Measurements from ENCODE around the gene FBXW10. TPM values are rescaled to one million over a fixed set of nuclear protein-coding genes. Genes with fewer than 3 reads are reported as not detected.
"Not testable (repeated sequence)": the region's sequence is repeated elsewhere in the genome, so short reads cannot be mapped to it uniquely, and the experiment has no call there.

Gene FBXW10, protein sequence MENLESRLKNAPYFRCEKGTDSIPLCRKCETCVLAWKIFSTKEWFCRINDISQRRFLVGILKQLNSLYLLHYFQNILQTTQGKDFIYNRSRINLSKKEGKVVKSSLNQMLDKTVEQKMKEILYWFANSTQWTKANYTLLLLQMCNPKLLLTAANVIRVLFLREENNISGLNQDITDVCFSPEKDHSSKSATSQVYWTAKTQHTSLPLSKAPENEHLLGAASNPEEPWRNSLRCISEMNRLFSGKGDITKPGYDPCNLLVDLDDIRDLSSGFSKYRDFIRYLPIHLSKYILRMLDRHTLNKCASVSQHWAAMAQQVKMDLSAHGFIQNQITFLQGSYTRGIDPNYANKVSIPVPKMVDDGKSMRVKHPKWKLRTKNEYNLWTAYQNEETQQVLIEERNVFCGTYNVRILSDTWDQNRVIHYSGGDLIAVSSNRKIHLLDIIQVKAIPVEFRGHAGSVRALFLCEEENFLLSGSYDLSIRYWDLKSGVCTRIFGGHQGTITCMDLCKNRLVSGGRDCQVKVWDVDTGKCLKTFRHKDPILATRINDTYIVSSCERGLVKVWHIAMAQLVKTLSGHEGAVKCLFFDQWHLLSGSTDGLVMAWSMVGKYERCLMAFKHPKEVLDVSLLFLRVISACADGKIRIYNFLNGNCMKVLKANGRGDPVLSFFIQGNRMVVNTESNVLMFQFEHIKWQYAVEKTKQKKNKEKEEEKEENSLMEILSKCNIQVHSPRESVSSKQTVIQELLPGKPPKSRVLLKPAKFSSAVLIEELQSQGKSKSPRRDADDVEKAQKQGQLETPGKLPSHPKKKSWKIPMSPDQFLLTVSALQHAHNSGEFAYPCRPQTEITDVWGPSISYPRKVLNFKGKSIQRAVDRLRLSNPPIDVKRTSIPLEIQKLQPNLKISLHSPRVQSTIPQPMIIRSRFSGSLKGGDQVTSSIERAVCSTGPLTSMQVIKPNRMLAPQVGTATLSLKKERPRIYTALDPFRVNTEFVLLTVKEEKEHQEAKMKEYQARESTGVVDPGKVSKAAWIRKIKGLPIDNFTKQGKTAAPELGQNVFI
- under 1 TPM in 1 of 2 donors, not detected in 1; 0.09 TPM for total RNA-seq
- long read RNA-seq: 0 reads

DNA sequence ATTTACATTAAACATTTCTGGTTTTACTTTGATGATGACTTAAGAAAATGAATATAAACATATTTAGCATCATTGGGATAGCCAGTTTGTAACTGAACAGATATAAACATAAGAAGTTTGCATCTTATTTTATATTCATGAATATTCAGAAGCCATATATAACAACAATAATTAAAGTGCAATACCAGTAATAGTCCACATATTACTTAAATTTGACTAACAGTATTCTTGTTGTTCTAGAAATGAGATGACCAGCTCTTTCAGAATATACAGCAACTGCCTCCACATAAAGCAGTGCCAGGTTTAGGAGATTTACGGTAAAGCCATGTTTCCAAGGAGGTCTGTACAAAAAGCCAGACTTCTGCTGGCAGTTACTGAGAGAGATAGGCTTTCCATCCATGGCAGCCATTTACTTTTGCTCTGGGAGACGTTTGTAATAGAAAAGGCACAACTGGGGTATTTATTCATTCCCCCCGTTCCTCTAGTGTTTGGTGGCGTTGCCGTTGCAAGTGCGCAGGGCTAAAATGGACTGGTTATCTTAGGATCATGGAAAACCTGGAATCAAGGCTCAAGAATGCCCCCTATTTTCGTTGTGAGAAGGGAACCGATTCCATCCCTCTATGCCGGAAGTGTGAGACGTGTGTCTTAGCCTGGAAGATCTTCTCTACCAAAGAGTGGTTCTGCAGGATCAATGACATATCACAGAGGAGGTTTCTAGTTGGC, at the start of gene FBXW10:
Gene FBXW10, plus strand, starts transcription at position 356 of the 723 bp plus-strand sequence. Its CDS starts 191 bp downstream, at position 547.
- ATAC-seq; intact Hi-C loops (cut with DNase I, micrococcal nuclease); DNase-seq: not testable (repeated sequence)

DNA sequence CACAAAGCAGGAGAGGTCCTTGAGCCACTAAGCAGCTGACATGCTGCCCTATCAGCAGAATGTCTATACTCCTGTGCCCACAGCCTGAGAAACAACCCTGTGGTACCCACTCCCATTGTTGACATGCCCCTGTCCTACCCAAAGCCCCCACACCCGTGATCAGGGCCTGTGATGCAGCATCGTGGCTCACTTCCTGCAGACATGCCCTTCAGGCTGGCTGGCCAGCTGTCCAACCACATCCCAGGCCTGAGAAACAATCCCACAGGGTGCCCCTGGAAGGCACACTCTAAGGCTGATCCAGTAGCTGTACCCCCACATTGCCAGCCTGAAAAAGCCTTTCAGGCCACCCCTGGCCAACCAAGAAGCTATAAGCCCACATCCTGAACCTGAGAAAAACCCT, 48.7 kb upstream of the FBXW10 start:
- DNase-seq; intact Hi-C loops (cut with DNase I, micrococcal nuclease); ATAC-seq: not testable (repeated sequence)

DNA sequence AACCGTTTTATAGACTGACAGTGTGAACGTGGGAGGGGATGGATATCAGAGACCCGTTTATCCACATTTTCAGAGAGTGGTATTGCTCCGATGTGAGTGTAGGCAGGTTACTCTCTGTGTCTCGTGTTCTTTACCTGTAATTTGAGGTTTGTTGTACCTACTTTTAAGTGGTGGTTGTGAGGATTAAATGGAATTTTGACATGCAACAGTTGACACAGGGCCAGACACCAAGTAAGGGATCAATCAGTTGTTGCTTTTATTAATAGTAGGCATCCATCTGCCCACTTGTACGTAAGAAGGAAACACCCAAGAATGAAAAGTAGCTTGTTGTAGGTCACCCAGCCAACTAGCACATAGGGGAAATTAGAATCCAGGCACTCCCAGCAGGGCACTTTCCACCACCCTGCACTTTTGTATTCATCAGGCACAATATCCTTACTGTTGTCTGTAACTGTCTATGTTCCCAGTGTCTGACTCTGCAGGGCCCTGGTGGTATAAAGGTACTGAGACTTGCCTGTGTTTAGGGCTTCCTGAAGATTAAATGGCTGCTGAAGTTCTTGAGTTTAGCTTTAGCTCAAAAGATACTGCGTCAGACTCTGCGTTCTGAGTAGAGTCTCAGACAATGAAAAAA, 45.3 kb upstream of the FBXW10 start:
- peak; percentile 14 for ATAC-seq
- intact Hi-C loops (cut with DNase I, micrococcal nuclease); DNase-seq: not testable (repeated sequence)

DNA sequence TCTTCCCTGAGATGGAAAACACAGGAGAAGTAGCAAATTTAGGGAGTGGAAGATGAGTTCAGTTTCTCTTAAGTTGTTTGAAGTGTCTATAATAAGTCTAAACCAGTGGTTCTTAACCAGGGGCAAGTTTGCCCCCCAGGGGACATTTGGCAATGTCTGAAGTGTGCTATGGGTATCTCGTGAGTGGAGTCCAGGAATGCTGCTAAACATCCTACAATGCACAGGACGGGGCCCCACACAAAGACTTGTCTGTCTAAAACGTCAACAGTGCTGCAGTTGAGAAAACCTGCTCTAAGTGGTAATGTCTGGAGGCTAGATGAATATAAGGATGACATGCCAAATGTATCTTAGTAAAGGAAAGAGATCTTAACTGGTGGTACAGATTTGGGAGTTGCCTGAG, 37.9 kb upstream of the FBXW10 start:
- ATAC-seq; DNase-seq; intact Hi-C loops (cut with DNase I, micrococcal nuclease): not testable (repeated sequence)

DNA sequence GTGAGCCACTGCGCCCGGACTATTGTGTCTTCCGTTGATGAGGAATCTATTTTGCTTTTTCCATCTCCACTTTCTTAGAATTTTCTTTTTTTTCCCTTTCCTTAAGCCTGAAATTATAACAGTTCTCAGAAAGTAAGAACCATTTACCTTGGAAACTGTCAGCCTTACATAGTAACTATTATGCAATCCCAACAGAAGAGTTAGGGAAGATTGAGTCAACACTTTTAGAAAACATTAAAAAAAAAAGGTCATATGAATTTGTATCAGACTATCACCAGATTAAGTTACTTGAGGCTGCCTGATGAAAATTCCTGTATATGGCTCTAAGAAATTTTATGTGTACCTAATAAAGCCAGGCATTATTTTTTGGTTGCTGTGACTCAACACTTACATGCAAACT, 35.6 kb upstream of the FBXW10 start:
- ATAC-seq; intact Hi-C loops (cut with DNase I, micrococcal nuclease); DNase-seq: not testable (repeated sequence)

DNA sequence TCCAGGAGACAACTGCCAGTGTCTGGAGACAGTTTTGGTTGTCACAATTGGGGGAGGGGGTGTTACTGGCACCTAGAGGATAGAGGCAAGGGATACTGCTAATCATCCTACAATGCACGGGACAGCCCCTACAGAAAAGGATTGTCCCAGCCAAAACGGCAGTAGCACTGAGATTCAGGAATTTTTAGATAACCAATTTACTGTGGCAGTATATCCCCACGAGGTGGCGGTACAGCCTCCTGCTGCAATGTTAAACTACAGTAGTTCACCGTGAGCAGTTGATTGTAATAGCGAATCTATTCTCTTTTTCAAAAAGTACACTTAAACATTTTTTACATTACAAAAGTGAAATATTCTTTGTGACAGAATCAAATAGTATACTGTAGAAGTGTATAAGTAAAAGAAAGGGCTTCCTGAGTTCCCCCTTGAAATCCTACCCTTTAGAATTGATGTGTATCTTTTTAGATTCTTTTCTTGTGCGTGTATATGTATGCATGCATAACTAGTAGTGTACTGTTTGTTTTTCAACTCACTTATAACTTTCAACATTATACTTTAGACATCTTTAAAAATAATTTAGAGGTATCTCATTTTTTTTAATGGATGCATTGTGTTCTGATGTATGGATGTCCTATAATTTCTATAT, 31.4 kb upstream of the FBXW10 start:
- ATAC-seq: peak; percentile 72
- peak; percentile 39 to 81 for DNase-seq
- intact Hi-C loops (cut with DNase I, micrococcal nuclease): not testable (repeated sequence)

DNA sequence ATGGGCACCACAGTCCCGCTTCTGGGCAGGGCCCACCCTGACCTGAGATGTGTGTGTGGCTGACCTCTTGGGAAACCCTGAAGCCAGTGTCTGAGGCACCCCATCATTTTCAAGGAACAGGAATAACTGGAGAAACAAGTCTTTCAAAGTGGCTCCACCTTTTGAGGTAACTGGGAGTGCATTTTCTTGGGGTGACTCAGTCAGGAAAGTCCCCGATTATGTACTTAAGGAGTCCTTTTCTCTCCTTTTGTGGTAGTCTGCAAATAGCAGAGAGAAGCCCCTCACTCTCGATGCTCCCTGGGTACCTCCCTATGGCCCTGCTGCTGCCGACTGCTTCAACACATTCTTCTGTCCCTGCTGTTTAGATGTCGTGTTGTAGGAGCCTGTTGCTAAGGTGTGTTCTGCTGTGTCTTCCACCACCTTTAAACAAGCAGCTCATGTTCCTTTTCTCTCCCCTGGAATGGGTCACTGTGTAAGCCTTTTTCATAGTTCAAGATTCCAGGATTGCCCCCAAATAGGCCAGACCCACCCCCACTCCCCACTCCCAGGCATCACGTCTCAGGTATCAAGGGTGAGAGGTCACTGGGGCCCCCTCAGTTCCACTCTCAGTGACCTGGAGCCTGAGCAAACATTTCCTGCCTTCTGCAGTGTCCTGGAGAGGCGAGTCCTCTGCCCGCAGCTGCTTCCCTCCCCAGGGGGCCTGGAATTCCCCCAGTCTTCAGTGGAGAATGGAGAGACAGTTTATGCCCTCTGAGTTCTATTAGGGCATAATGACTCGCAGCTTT, 25.0 kb upstream of the FBXW10 start:
- peak; percentile 32 for ATAC-seq
- DNase-seq; intact Hi-C loops (cut with DNase I, micrococcal nuclease): not testable (repeated sequence)

DNA sequence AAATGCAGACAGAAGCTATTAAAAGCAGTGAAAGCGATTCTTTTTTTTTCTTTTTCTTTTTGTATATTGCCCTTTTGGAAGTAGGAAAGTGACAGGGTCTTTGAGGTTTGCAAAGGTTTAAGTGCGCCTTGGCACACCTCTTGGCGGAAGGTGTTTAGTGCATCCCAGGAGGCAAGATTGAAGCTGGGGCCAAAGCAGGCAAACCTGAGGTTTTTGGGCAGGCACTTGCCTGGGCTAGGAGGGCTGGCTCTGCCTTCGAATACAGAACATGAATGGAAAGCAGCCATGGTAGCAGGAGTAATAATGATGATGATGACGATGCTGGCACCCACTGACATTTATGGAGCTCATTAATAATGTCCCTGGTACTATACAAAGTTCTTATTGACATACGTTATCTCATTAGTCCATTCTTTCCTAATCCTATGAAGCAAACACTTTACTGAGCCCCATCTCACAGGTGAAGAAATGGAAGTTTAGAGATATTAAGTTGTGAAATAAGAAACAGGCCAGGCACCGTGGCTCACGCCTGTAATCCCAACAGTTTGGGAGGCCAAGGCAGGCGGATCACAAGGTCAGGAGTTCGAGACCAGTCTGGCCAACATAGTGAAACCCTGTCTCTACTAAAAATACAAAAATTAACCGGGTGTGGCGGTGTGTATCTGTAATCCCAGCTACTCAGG, 24.3 kb upstream of the FBXW10 start:
- DNase-seq; ATAC-seq; intact Hi-C loops (cut with DNase I, micrococcal nuclease): not testable (repeated sequence)

DNA sequence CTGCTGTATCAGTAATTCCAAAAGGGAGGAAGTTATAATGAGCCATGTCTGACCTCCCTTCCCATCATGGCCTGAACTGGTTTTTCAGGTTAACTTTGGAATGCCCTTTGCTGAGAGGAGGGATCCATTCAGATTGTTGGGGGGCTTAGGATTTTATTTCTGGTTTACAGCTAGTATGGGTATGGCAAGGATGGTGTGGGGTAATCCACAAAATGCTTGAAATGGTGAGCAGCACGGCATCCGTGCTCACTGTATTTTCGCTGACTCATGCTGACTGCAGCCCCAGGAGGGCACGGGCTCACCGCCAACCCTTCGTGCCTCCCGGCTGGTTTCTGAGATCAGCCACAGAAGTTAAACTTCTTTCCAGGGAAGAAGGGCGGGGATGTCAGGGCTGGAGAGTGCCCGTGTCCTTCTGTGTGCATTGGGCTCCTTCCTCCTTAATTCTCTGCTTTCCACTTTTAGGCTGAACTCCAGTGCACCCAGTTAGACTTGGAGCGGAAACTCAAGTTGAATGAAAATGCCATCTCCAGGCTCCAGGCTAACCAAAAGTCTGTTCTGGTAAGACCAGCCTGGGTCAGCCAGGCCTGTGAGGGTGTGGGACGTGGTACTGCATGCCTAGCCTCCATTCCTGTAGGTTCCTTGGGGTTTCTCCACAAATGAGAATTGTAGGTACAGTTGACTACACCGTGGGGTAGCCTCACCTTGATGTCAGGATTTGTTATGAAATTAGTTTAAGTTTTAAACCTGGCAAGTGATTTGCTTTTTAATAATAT, 21.9 kb upstream of the FBXW10 start:
- ATAC-seq; DNase-seq; intact Hi-C loops (cut with DNase I, micrococcal nuclease): not testable (repeated sequence)

DNA sequence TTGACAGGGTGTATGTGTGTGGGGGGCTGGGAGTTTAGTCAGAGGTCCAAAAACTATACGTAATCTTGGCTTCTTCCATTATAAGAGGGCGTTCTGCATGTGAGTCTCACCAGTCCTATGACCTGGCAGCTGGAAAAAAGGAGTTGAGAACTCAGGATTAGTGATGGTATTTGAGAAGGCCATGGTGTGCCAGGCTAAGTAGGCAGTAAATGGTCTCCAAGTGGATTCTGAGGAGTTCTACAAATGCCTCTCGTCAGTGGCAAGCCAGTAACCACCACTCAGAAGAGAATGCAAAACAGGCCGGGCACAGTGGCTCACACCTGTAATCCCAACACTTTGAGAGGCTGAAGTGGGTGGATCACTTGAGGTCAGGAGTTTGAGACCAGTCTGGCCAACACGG, 21.2 kb upstream of the FBXW10 start:
- DNase-seq; intact Hi-C loops (cut with DNase I, micrococcal nuclease); ATAC-seq: not testable (repeated sequence)

DNA sequence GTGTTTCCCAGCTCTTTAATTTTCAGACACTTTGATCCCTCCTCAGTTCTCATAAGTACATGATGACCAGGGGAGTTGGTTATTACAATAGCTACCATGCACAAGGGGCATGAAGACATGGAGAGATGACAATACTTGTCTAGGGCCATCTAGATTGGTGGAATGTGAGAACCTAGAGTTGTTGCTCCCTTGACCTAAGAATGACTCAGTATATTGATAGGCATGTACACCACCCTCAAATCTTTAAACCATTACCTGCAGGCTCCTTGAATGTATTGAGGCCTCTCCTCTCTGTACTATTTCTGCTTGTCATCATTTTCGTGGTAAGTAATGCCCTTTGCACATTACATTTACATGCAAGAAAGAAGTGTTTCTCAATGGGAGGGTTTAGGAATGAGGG, 20.3 kb upstream of the FBXW10 start:
- ATAC-seq; DNase-seq; intact Hi-C loops (cut with DNase I, micrococcal nuclease): not testable (repeated sequence)

DNA sequence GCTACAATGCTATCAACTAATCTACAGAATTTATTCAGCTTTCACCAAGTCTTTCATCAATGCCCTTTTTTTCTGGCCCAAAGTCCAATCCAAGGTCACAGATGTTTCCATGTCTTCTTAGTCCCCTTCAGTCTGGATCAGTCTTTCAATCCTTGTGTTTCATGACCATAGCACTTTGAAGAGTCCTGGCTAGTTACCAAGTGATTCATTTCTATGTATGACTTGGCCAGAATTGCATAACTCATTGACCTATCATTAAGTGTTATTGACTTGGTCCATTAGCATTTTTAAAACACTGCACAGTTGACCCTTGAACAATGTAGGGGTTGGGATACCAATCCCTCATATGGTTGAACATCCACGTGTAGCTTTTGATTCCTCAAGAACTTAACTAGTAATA, 11.4 kb upstream of the FBXW10 start:
- intact Hi-C loops (cut with DNase I, micrococcal nuclease); ATAC-seq; DNase-seq: not testable (repeated sequence)

DNA sequence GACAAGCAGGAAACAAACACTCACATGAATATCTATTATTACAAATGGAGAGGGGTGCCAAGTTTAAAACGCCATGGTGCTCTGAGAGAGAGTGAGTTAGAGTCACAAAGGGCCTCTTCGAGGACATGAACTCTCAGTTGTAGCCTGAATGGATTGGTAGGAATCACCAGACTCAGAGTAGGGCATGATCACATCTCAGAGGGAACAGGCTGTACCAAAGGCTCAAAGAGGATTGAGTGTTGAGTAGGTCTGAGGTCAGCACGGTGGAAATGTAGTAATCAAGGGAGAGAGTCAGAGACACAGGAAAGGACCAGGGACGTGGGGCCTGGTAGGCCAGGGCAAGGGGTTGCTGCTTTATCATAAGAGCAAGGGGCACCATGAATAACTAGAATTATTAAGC, 10.5 kb upstream of the FBXW10 start:
- intact Hi-C loops (cut with DNase I, micrococcal nuclease): not testable (repeated sequence)

DNA sequence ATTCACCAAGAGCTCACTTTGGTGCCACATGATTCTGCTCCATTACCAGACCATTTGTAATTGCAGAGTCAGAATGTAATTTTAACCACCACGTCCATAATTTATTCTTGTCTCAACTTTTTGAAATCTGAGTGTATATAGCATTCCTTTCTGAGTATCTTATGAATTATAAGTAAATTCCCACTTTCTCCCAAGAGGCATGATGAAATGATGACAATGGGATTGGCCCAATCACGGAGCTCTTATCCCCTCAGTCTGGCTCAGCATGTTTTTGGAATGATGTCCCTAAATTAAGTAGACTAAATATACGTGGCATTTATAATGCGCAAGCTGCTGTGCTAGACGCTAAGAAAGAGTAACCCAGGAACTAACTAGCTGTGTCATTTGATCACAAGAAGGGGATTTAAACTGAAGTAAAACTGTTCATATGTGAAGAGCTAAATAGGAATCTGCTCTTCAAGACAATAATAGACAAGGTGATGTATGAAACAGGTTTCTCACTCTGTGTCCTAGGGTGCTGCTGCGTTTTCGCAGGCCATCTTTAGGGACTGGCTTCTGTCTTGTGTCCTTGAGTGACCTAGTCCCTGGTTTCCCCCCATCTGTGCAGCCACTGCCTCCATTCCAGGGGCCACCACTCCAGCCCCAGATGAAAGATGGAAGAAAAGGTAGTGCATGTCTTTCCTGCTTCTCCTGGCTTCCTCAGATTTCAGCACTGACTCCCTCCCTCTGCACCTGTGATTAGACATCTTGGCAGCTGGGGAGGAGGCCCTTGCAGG, 4.0 kb upstream of the FBXW10 start:
- intact Hi-C loops (cut with DNase I, micrococcal nuclease); DNase-seq; ATAC-seq: not testable (repeated sequence)

More for the DNA sequence above, 10.5 kb upstream of the FBXW10 start:
- not testable (repeated sequence) for ATAC-seq, DNase-seq

DNA sequence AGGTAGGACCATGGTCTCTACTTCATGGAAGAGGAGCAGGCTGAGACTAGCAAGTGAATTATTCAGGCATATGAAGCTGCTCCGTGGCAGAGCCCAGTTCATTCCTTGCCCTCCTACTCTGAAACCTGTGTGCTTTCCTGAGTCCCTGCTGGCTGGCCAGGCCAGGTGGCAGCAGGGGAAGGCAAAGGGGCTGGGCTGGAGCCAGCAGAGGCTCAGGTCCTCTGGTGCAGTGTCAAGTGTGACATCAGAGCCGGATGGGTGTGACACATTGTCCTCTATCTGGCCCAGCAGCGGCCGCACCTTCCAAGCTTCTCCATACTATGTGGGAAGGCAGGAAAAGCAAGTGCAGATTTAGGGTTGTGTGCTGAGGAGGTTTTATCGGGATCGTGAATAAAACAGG, 2.6 kb upstream of the FBXW10 start:
- ATAC-seq: peak; percentile 93
- intact Hi-C loops (cut with DNase I, micrococcal nuclease): not testable (repeated sequence)
- DNase-seq: peak in 1 of 2 donors; percentile 11

Data from left colon (tissue), 2 donors.